ENCODE data around the gene KRT6A.

DNA sequence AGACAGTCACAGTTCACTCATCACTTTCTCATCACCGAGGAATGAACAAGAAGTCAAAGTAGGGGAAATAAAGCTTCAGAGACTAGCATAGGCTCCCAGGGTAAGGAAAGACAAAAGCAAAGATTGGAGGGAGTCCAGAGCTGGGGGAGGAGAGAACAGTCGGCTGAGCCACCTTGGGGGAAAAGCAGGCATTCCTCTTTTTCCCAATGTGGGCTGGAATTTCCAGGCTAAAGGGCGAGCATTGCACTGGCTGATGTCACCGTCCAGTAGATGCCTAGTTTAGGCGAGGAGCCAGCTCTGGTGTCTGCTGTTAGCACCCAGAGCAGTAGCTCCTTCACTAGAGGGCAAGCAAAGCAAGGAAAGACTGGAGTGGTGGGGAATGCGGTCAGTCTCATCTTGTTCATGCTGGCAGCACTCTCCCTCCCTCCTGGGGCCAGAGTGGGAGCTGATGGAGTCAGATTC, 50.4 kb downstream of the KRT6A start:
- no peak for TF ChIP-seq POLR2A (IDR thresholded peaks at IDR 0.05)
- TF ChIP-seq, protein P1, sequence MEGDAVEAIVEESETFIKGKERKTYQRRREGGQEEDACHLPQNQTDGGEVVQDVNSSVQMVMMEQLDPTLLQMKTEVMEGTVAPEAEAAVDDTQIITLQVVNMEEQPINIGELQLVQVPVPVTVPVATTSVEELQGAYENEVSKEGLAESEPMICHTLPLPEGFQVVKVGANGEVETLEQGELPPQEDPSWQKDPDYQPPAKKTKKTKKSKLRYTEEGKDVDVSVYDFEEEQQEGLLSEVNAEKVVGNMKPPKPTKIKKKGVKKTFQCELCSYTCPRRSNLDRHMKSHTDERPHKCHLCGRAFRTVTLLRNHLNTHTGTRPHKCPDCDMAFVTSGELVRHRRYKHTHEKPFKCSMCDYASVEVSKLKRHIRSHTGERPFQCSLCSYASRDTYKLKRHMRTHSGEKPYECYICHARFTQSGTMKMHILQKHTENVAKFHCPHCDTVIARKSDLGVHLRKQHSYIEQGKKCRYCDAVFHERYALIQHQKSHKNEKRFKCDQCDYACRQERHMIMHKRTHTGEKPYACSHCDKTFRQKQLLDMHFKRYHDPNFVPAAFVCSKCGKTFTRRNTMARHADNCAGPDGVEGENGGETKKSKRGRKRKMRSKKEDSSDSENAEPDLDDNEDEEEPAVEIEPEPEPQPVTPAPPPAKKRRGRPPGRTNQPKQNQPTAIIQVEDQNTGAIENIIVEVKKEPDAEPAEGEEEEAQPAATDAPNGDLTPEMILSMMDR (IDR thresholded peaks at IDR 0.05), result no peak
- TF ChIP-seq POLR2AphosphoS5 (IDR thresholded peaks at IDR 0.05), result no peak

All from stomach (tissue), 4 donors.